ENCODE results near the gene DENND1A.
A peak's percentile ranks its signal among the peaks of the same experiment; 100 is the strongest.

DENND1A gene

GRCh38 chr9:123723135-123723875, 206.6 kb downstream of the DENND1A start:
- no peak overlapping the region for H3K4me3 ChIP-seq (ENCODE audit: low read length)
- TF ChIP-seq ZNF274 (IDR thresholded peaks at IDR 0.05; ENCODE audit: low read depth, low read length), result no peak

GRCh38 chr9:123722378-123722777, 207.5 kb downstream of the DENND1A start:
- TF ChIP-seq ZNF274 (IDR thresholded peaks at IDR 0.05; ENCODE audit: low read depth, low read length), result no peak
- H3K4me3 ChIP-seq (ENCODE audit: low read length), result no peak overlapping the region

GRCh38 chr9:123718188-123718587, 211.7 kb downstream of the DENND1A start:
- no peak for TF ChIP-seq ZNF274 (IDR thresholded peaks at IDR 0.05; ENCODE audit: low read depth, low read length)
- H3K4me3 ChIP-seq (ENCODE audit: low read length), result no peak overlapping the region

- no peak for TF ChIP-seq ZNF274 (IDR thresholded peaks at IDR 0.05; ENCODE audit: low read depth, low read length)
Measured at GRCh38 chr9:123717581-123718175, 212.2 kb downstream of the DENND1A start.

GRCh38 chr9:123716339-123716945, 213.5 kb downstream of the DENND1A start:
- no peak for TF ChIP-seq ZNF274 (IDR thresholded peaks at IDR 0.05; ENCODE audit: low read depth, low read length)
- H3K4me3 ChIP-seq (ENCODE audit: low read length), result no peak overlapping the region

More at GRCh38 chr9:123717581-123718175, 212.2 kb downstream of the DENND1A start:
- no peak overlapping the region for H3K4me3 ChIP-seq (ENCODE audit: low read length)

GRCh38 chr9:123715258-123715657, 214.7 kb downstream of the DENND1A start:
- no peak overlapping the region for H3K4me3 ChIP-seq (ENCODE audit: low read length)
- TF ChIP-seq ZNF274 (IDR thresholded peaks at IDR 0.05; ENCODE audit: low read depth, low read length), result no peak

GRCh38 chr9:123713282-123713681, 216.6 kb downstream of the DENND1A start:
- no peak overlapping the region for H3K4me3 ChIP-seq (ENCODE audit: low read length)
- TF ChIP-seq ZNF274 (IDR thresholded peaks at IDR 0.05; ENCODE audit: low read depth, low read length), result no peak

- TF ChIP-seq ZNF274 (IDR thresholded peaks at IDR 0.05; ENCODE audit: low read depth, low read length), result no peak
- no peak overlapping the region for H3K4me3 ChIP-seq (ENCODE audit: low read length)
Measured at GRCh38 chr9:123712399-123712798, 217.5 kb downstream of the DENND1A start.

GRCh38 chr9:123710299-123710698, 219.6 kb downstream of the DENND1A start:
- no peak for TF ChIP-seq ZNF274 (IDR thresholded peaks at IDR 0.05; ENCODE audit: low read depth, low read length)
- H3K4me3 ChIP-seq (ENCODE audit: low read length), result no peak overlapping the region

GRCh38 chr9:123702483-123702882, 227.4 kb downstream of the DENND1A start:
- TF ChIP-seq ZNF274 (IDR thresholded peaks at IDR 0.05; ENCODE audit: low read depth, low read length), result no peak
- no peak overlapping the region for H3K4me3 ChIP-seq (ENCODE audit: low read length)

GRCh38 chr9:123697686-123698085, 232.2 kb downstream of the DENND1A start:
- TF ChIP-seq ZNF274 (IDR thresholded peaks at IDR 0.05; ENCODE audit: low read depth, low read length), result no peak
- peak overlapping the region; percentile 45; the same call in 1 of the 2 replicates for H3K4me3 ChIP-seq (ENCODE audit: low read length)

- no peak for TF ChIP-seq ZNF274 (IDR thresholded peaks at IDR 0.05; ENCODE audit: low read depth, low read length)
- no peak overlapping the region for H3K4me3 ChIP-seq (ENCODE audit: low read length)
Measured at GRCh38 chr9:123696476-123696875, 233.4 kb downstream of the DENND1A start.

GRCh38 chr9:123695386-123695785, 234.5 kb downstream of the DENND1A start:
- no peak overlapping the region for H3K4me3 ChIP-seq (ENCODE audit: low read length)
- no peak for TF ChIP-seq ZNF274 (IDR thresholded peaks at IDR 0.05; ENCODE audit: low read depth, low read length)

- no peak for TF ChIP-seq ZNF274 (IDR thresholded peaks at IDR 0.05; ENCODE audit: low read depth, low read length)
Measured at GRCh38 chr9:123691765-123692303, 238.1 kb downstream of the DENND1A start.

More at GRCh38 chr9:123691765-123692303, 238.1 kb downstream of the DENND1A start:
- no peak overlapping the region for H3K4me3 ChIP-seq (ENCODE audit: low read length)
